ENCODE measurements around the gene OR6N2.

Gene OR6N2

GRCh38 chr1:158752155-158752712 is 28.8 kb downstream of the OR6N2 start:
- no peak for DNase-seq

GRCh38 chr1:158735848-158736247 is 45.2 kb downstream of the OR6N2 start:
- DNase-seq = no peak

- no peak for DNase-seq
Observed at GRCh38 chr1:158732524-158732923, 48.5 kb downstream of the OR6N2 start.

GRCh38 chr1:158731707-158732106 is 49.3 kb downstream of the OR6N2 start:
- no peak for DNase-seq

- DNase-seq = no peak
Observed at GRCh38 chr1:158730453-158730852, 50.6 kb downstream of the OR6N2 start.

GRCh38 chr1:158728510-158729225 is 52.3 kb downstream of the OR6N2 start:
- DNase-seq = no peak

- DNase-seq = no peak
Observed at GRCh38 chr1:158724442-158724841, 56.6 kb downstream of the OR6N2 start.

Measured in NCI-H1105 treated with DMSO at 0.1 percent for 48 hours (cell line).